Activated CD4-positive, alpha-beta T cell treated with anti-CD3 and anti-CD28 coated beads for 24 hours (primary cell): Measurements from ENCODE around the gene ETV1.

ENCODE experiments used
- DNase-seq, 2 donors: peaks; one replicate each; pipeline ENCODE4 v3.0.0-alpha.2; 2020; ENCODE audit warnings: low read depth in 2 of 2

Gene ETV1

DNA sequence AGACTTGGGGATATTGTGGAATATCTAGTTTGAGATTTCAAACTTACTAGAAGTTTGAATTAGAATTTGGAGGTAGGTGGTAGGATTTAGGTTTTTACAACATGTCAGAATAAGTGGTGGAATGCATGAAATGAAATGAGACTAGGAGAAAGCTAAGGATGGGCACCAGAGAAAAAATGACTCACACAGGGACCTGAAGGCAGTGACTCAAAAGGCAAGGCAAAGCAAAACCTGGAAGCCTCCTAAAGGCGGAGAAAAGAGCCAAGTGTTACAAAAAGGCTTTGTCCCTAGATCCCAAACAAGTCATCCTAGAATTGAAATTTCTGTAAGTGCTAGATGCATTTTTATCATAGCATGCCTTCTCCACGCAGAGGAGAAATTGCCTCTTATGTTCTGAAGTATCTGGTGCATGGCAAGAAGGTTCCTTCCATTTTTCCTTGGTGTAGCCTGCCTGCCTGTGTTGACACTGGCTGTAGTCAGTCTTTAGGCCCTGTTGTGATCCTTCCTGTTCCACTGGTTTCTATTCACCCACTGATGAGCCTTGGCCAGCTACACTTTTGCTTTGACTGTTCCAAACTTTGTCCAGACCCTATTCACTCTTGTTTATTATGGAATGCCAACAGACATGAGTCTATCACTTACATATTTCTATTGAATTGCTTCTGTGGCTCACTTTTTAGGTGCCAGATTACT lies 109.3 kb downstream of the ETV1 start:
- no peak for DNase-seq

DNA sequence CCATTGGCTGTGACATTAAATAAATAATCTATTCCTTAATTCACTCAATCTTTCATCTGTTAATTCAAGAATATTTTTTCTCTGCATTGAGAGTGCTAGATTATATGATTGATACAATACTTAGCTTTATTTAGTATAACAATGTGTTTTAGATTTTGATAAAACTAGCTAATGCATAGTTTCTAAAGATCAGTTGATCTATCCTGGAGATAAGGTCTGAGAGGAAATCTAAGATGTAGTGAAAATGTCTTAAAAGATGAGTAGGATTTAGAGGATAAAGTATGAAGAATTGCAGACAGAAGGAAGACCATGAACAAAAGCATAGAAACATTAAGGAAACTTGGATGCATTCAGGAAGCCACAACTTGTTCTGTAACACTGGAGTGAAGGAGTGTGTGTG lies 110.3 kb downstream of the ETV1 start:
- DNase-seq = no peak

DNA sequence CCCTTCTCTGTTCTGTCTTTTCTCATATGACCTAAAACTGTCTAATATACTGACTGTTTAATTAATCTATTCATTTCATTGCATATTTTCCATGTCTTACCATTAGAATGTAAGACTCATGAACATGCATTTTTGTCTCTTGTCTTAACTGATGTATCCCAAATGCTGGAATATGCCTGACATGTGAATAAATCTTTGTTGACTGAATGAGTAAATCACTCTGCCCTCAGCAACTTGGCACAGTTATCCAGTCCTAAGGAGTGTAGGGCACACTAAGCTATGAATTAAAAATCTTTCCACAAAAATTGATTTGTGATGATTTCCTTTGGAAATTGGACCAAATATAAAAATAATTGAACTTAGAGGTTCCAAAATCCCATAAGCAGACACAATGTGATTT lies 111.3 kb downstream of the ETV1 start:
- no peak for DNase-seq

DNA sequence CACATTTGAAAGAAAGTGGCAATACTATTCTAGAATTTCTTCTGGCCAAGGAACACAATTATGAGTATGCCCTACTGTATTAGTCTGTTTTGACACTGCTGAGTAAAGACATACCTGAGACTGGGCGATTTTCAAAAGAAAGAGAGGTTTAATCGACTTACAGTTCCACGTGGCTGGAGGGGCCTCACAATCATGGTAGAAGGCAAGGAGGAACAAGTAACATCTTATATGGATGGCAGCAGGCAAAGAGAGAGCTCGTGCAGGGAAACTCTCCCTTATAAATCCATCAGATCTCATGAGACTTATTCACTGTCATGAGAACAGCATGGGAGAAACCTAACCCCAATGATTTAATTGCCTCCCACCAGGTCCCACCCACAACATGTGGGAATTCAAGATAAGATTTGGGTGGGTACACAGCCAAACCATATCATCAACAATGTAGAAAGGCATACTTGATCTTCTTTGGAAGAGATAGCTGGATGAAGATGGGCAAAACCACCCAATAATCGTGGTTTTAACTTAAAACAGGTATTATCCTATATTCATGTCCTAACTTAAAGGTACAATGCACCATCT lies 113.9 kb downstream of the ETV1 start:
- DNase-seq = no peak

DNA sequence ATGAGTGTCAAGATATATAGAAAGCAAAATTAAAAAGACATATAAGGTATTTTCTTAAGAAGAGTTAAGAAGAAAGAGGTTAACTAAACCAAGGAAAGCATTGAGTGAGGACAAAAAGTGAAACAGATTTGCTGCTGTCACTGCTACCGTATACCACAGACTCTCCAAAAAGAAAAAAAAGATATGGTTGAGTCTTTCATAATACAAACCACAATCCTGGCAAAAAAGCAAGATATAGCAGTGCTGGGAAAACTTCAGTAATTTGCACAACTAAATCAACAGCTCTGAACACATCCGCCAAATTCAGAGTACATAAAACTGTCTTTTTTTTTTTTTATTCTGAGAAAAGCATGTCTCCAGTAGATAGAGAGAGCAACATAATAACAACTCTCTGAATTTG lies 114.7 kb downstream of the ETV1 start:
- DNase-seq = no peak

DNA sequence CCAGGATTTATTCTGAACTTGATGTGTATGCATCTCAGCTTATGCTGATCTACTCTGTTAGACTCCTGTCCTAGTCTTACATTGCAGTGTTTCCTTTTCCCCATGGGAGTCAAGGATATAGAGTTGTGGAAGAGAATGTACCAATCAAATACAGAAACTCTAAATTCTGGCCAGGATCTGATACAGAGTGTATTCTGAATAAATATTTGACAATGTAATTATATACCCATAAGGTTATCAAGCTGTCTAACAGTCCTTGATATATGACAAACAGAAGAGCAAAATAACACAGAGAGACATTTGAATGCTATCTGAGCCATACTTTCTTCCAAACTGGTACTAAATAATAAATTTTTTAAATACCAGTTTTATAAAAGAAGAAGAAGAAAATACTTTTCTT lies 116.8 kb downstream of the ETV1 start:
- no peak for DNase-seq

DNA sequence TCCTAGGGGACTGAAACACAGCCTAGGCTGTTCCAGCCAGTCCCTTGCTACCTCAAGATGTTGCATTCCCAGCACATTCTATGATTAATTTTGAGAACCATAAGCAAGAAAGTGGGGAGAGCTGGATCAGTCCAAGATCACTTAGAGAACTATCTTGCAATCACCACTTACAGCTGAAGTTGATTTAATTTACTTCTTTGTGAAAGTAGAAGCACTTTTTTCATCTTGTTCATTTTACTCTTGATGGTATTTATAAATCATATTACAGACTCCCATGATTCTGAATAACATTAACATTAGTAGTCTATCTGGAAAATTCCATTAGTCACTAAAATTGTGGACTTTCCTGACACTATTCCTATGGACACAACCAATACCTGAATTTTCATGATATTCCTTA lies 118.5 kb downstream of the ETV1 start:
- no peak for DNase-seq

DNA sequence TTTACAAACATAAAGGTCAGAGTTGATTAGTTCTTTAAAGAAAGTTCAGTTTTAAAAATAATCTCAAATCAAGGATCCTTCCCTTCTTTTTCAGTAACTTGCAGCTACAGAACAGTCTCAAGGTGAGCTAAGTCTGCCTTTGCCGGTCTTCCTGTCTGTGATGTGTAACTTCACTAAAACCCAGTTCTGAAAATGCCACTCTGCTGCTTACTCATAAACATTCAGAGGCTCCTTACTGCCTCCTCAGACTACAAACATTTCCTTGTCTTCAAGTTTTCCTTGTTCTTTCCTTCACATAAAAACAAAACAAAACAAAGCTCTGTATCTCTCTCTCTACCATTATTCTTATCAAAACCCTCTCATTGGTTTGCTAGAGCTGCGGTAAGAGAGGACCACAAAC lies 128.7 kb downstream of the ETV1 start:
- DNase-seq = no peak

DNA sequence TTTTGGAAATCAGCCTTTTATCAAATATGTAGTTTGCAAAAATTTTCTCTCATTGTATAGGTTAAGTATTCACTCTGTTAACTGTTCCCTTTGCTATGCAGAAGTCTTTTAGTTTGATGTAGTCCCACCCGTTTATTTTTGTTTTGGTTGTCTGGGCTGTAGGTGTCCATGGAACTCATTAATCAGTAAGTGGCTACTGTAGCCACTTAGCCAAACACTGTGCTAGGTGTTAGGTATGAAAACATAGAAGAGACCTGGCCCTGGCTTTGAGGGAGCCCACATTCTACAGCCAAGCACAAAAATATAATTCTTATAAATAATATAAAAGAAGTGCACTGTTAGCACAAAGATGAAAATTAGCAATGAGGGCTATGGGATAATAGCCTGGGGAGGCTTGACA lies 133.5 kb downstream of the ETV1 start:
- no peak for DNase-seq

DNA sequence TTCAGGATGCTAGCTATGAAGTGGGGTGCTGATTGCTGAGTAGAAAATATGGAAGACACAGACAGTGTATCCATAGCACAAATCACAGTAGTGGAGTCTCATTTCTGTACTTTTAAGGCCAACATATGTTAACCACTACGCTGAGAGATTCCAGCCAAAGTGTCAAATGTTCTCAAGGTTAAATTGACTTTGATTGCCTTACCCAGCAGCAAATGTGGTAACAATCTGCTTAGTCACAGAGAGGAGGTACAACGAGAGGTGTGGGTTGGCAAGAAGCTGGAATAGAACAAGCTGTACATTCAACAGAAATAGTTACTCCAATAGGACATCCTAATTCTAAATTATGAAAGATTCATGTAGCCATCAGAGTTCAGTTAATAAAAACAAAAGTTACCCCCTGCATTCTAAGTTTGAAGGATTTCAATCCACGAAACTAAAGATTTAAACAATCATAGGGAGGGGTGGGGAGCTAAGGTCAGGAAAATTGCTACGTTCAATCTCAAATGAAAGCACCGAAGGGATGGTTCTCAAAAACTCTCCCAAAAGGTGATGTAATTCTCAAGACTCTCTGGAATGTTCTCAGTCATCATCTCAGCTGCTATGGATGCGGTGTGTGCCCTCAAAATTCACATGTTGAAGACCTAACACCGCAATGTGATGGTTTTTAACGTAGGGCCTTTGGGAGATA lies 137.0 kb downstream of the ETV1 start:
- DNase-seq = no peak

DNA sequence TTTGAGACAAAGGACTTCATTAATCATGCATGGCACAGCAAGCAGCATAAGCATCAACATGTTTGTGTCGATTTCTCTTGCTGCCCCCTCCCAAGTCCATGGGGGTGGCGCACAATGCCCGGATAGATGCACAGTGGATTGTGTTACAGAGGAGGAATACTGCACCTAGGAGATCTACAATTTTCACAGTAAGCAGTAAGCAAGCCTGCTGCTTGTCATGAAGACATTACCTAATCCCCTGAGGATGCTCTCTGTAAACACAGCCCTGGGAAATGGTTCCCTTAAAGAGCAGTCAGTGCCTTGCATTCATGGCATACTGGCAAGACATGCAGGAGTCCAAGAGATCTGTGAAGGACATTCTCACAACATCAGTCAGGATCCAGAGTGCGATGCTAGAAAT lies 137.7 kb downstream of the ETV1 start:
- DNase-seq = no peak

DNA sequence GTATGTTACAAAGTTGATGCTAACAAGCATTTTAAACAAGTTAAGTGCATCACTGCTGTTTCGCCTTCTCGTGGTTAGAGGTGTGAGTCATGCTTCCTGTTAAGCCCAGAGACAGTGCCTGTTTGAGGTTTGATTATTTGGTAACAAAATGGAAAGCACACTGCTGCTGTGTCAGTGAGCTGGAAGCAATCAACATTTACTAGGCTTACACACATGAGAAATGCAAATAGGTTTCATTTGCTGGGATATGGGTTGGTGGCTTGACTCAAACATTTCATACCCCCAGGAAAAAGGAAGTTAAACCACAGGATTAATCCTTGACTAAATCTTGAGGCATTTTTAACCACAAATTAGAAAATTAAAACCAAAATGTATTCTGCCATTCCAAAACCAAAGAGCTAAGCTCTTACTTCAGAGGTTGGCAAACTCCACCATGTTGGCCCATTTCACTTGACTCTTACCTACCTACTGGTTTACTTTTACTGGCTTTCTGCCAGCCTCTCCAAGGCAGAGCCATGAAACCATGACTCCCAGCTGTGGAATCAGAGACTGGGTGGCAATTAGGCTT lies 139.2 kb downstream of the ETV1 start:
- DNase-seq = peak in 1 of 2 donors; percentile 18

DNA sequence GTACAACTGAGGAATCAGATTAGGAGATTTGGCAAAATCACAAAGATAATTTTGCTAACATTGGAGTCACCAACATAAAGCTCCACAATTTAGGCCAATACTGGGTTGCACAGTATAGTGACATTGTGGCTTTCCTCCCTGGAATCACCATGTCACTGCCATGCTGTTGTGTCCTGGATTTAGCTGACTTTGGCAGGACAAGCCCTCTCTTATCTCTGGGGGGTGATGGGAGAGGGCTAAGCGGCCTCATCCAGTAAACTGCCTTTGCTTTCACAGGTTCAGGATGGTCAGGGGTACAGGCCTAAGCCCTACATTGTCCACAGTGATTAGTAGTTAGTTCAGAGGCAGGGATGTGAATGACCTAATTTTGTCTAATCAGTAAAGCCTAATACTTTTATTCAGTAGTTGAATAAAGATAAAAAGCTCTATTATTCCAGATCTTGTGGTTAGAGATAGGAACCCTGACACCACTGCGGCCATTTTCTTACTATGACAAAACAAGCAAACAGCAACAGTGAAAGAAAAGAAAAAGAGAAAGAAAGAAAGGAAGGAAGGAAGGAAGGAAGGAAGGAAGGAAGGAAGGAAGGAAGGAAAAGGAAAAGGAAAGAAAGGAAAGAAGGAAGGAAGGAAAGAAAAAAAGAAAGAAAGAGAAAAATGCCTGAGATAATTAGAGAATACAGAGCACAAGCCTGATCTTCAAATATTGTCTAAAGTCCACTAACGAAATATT lies 140.1 kb downstream of the ETV1 start:
- DNase-seq = no peak

DNA sequence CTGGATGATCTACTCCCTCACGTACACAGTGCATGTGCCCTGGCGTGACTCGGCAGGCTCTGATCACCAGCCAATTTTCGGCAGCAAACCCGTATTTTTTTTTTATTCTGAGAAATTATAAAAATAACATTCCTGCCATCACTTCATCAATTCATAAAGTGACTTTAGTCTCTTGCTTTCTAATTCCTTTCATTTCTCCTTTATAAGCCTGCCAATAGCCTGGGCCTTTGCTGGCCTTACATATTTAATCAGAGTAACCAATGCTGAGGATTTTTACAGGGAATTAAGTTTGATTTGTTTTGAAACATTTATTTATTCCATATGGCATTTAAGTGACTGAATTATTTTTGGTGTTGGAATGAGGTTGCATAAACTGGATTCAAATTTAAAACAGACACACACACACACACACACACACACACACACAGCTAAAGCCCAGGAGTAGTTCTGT lies 140.8 kb downstream of the ETV1 start:
- DNase-seq = no peak

DNA sequence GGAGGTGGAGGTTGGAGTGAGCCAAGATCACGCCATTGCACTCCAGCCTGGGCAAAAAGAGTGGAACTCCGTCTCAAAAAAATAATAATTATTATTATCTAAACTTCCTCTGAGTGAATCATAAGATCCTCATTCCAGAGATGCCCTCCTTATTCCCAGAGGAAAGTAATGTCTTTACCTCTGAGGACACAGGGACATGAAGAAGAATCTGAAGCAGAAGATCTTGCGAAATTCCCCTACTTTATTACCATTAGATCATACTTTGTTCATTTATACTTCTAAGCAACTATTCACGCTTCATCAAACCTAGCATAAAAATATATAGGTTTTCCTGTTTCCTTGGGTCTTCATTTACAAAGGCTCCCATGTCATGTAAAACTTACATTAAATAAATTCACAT lies 143.1 kb downstream of the ETV1 start:
- no peak for DNase-seq

DNA sequence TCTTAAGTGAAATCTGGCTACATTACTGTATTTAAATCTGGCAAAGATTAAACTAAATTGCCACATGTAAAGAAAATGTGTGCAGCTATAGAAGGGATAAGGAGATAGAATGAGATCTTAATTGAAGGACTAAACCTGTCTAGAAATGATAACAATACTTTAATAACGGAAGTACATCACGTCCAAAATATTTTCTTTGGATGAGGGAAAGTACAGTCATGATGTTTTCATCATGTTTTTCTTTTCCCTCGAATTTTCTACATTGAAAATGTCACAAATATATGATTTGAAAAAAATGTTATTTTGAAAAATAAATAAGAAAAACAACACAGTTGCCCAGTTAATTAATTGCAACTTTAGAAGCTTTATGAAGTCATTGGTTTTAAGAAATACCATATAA lies 143.9 kb downstream of the ETV1 start:
- no peak for DNase-seq

DNA sequence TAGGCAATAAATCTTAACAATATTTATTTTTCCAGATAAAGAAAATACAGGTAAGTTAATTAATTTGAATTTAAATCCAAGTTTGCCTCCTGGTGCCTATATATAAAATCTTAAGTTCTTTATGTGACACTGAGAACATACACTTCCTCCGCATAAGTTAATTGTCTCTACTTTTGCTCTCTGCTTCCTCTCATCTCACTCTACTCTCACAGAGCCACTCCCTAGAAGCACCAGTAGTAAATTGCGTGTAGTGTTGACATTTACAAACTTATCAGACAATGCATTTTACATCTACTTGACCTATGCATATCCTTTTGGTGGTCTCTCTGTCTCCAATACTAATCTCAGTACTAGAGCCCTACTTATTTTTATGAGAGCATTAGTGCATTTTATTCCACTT lies 144.5 kb downstream of the ETV1 start:
- no peak for DNase-seq

DNA sequence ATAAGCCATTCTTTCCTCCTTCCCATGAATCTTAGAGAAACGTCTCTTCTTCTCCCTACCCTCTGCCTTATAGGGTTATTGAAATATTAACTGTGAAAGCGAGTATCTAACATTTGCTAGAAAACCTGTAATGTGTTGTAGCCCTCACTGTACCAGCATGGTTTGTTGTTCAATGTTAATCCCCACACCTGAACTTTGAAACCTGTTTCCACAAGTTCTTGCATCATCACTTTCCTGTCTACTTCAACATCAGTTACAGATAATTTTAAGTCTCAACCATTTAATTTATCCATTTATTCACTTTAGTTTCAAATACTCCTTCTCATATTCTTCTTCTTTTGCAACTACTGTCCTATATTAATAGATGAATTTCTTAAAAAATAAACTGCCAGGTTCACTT lies 148.2 kb downstream of the ETV1 start:
- DNase-seq = no peak
